GM12864 (cell line): ENCODE measurements around the gene USP9X.
A peak's percentile ranks its signal among the peaks of the same experiment; 100 is the strongest.

Source experiments
- DNase-seq: peaks from one replicate; pipeline ENCODE4 v3.0.0-alpha.2; 2011; ENCODE audit warnings: low read depth
- H3K4me3 ChIP-seq: 2 replicates; pipeline ENCODE4 v1.5.1; 2011; ENCODE audit warnings: mild to moderate bottlenecking, low read depth, low read length, control low read depth
- CTCF ChIP-seq: IDR thresholded peaks from 2 replicates; pipeline ENCODE4 v1.5.1; 2011; ENCODE audit warnings: low read depth, mild to moderate bottlenecking, moderate library complexity, low read length, control low read depth, inconsistent platforms; ENCODE audit errors: missing control alignments

Gene USP9X

GRCh38 chrX:41121766-41122165, 36.5 kb downstream of the USP9X start:
- H3K4me3 ChIP-seq, result no peak overlapping the region
- TF ChIP-seq CTCF, result no peak

GRCh38 chrX:41122664-41123257, 37.5 kb downstream of the USP9X start:
- no peak overlapping the region for H3K4me3 ChIP-seq
- no peak for TF ChIP-seq CTCF
- DNase-seq, result no peak

More at GRCh38 chrX:41121766-41122165, 36.5 kb downstream of the USP9X start:
- DNase-seq, result no peak

- no peak for TF ChIP-seq CTCF
- no peak overlapping the region for H3K4me3 ChIP-seq
- DNase-seq, result no peak
Measured at GRCh38 chrX:41127477-41128192, 42.4 kb downstream of the USP9X start.

- DNase-seq, result no peak
- no peak overlapping the region for H3K4me3 ChIP-seq
- no peak for TF ChIP-seq CTCF
Measured at GRCh38 chrX:41128955-41129354, 43.7 kb downstream of the USP9X start.

- no peak for TF ChIP-seq CTCF
- H3K4me3 ChIP-seq, result no peak overlapping the region
- DNase-seq, result no peak
Measured at GRCh38 chrX:41131766-41132165, 46.5 kb downstream of the USP9X start.

- no peak overlapping the region for H3K4me3 ChIP-seq
- no peak for DNase-seq
- TF ChIP-seq CTCF, result no peak
Measured at GRCh38 chrX:41133551-41133950, 48.3 kb downstream of the USP9X start.

- H3K4me3 ChIP-seq, result no peak overlapping the region
- DNase-seq, result no peak
- peak; percentile 22 for TF ChIP-seq CTCF
Measured at GRCh38 chrX:41137589-41137988, 52.3 kb downstream of the USP9X start.
